Dedifferentiated amniotic fluid mesenchymal stem cell (primary cell): ENCODE results near the gene DOCK2.
"Not testable (repeated sequence)": the region's sequence is repeated elsewhere in the genome, so short reads cannot be mapped to it uniquely, and the experiment has no call there.

ENCODE experiments used
- DNase-seq: peaks from one replicate; pipeline ENCODE4 v3.0.0-alpha.2; 2016; ENCODE audit errors: extremely low spot score

Gene DOCK2

DNA sequence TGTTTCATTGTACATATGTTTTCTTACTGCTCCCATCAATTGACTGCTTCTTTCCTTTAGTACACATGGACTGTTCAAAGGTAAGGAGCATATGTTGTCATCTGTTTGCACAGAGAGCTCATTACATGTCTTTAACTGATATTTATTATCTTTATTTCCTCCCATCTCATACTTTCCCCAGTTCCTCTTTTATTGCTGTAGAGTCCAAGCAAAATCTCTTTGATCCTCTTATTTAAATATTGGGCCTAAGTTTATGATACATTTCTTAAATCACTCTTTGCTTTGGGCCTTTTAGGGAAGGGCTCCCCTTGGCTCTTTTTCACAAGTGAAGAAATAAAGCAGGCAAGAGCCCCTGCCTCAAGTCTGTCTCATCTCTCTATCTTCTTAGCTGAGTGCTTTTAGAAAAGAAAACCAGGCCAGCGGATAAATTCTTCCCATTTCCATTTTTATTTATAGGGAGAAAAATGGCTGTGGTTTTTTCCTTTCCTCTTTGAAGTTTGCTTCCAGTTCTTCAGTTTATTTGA, 152.4 kb downstream of the DOCK2 start:
- no peak for DNase-seq

DNA sequence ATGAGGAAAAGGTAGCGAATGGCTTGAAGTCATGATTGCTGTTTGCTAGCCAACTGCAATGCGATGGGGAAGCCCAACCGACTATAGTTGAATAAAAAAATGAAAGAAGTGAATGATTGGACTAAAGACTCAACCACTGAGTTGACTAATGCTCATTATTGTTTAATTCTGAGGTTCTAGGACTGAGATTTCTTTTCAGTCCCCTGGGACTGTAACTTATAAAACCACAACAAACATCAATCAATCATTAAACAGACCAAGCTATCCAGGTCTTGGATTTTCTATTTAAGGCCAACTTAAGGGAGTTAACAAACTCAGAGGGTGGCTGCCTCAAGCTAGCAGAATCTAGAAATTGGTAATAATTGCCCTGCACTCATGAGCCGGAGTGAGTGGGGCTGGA, 154.2 kb downstream of the DOCK2 start:
- no peak for DNase-seq

GRCh38 chr5:169795338-169795737, 158.3 kb downstream of the DOCK2 start:
- no peak for DNase-seq

DNA sequence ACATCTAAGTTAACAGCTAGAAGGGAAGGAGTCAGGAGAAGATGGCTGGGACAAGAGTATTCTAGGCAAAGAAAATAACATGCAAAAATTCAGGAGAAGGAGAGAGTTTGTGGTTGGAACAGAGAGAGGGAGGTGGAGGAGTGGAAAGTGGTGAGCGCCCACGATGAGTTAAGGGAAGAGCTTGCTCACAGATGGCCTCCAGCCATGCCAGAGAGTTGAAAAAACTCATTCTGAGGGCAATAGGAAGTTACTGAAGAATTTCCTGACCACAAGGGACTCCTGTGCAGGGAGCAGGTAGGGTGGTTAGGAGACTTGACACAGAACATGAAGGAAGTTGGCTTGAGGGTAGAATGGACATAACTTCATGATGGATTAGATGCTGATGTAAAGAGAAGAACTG, 159.7 kb downstream of the DOCK2 start:
- DNase-seq: no peak

DNA sequence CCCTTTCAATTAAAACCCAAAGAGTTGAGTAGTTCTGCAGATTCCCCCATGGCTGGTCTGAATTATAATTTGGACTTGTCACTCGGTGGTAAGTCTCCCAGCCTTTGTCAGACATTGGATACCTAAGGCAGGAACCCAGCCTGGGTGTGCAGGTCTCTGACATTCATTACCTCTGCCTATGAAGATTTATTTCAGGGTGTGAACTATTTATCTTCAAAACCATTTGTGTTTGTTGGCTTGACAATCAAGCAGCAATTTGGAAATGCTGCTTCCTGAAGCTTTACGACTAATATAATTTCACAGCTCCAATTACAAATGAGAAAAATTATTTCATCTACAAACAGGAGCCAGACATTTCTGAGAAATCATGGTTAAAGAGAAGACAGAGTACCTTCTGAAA, 160.5 kb downstream of the DOCK2 start:
- no peak for DNase-seq

- DNase-seq: no peak
Observed at GRCh38 chr5:169798438-169798837, 161.4 kb downstream of the DOCK2 start.

- DNase-seq: no peak
Observed at GRCh38 chr5:169798906-169799660, 162.0 kb downstream of the DOCK2 start.

DNA sequence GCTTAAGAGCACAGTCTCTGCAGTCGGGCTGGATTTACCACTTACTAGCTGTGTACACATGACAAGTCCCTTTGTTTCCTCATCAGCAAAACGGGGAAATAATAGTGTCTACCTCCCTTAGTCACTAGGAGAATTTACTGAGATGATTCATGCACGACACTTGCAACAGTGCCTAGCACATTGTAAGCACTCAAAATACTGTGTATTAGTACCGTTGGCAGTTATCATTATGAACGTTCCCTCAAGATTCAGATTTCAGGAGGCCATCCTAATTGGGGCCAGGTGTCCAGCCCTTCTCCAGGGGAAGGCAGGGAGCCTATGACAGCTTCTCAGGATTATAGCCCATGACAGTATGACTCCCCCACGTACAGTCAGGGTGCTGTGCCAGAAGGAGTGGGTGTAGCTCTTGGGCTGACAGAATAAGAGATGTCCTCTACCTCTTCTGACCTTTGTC, 164.3 kb downstream of the DOCK2 start:
- no peak for DNase-seq

GRCh38 chr5:169801781-169802180, 164.7 kb downstream of the DOCK2 start:
- no peak for DNase-seq

- DNase-seq: peak; percentile 81
Observed at GRCh38 chr5:169803077-169803981, 166.3 kb downstream of the DOCK2 start.

- peak; percentile 22 for DNase-seq
Observed at GRCh38 chr5:169804861-169805260, 167.8 kb downstream of the DOCK2 start.

DNA sequence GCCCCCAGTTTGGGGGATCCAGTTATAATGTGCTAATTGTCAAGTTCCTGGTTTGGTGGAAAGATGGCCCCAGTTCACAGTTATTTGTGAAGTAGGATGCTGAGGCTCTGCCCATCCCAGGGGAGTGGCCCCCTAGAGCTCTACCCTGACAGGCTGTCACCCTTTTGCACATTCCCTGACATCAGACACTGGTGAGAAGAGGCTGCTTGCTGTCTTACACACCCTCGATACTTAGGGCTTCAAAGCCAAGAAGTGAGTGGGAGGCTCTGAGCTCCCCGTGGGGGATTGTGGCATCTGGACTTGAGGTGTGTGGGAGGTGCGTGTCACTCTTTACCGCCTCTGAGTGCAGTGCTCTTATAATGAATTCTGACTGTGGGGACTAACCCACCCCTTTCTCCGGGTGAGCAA, 168.5 kb downstream of the DOCK2 start:
- no peak for DNase-seq

- DNase-seq: no peak
Observed at GRCh38 chr5:169805937-169806700, 169.0 kb downstream of the DOCK2 start.

GRCh38 chr5:169808118-169808581, 171.1 kb downstream of the DOCK2 start:
- no peak for DNase-seq

DNA sequence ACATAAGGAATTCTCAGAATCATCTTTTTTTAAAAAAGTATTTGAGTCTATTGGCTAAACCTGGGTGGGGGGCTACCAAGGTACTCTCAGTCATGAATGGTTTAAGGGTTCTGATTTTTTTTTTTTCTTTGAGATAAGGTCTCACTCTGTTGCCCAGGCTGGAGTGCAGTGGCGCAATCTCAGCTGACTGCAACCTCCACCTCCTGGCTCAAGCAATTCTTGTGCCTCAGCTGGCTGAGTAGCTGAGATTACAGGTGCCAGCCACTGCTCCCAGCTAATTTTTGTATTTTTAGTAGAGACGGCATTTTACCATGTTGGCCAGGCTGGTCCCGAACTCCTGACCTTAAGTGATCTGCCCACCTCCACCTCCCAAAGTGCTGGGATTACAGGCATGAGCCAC, 171.8 kb downstream of the DOCK2 start:
- DNase-seq: not testable (repeated sequence)

DNA sequence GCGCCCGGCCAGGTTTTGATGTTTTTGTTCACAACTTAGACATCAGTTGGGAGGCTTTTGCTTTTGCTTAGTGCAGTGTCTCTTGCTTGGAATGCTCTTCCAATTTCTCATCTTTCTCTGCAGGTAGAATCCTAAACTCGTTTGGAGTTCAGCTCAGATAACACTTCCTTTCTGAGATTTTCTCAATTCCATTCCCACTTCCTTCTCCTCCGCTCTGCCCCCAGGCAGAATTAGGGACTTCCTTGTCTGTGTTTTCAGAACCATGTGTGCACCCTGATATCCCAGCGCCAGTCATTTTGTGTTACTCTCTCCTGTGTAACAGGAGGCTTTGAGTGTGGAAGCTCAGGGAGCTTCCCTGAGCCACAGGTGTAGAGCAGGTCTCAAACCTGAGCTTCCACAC, 172.2 kb downstream of the DOCK2 start:
- no peak for DNase-seq

- DNase-seq: no peak
Observed at GRCh38 chr5:169810524-169810923, 173.4 kb downstream of the DOCK2 start.

GRCh38 chr5:169811023-169811422, 173.9 kb downstream of the DOCK2 start:
- no peak for DNase-seq

DNA sequence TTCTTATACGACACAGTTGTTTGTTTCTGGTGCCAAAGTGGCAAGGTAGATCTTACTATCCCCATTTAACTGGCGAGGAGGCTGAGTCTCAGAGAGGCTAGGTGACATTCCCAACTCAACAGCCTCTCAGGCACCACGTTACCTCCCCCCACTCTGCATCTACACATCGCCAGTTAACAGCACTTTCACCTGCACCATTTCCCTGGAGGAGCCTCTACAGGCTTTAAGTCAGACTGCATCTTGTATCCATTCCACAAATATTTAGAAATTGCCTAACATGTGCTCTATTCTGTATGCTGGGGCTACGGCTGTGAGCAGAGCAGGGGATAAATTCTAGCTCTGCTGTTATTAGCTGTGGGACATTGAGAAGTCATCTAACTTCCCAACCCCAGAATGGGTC, 174.6 kb downstream of the DOCK2 start:
- DNase-seq: no peak

GRCh38 chr5:169812786-169813185, 175.7 kb downstream of the DOCK2 start:
- no peak for DNase-seq

DNA sequence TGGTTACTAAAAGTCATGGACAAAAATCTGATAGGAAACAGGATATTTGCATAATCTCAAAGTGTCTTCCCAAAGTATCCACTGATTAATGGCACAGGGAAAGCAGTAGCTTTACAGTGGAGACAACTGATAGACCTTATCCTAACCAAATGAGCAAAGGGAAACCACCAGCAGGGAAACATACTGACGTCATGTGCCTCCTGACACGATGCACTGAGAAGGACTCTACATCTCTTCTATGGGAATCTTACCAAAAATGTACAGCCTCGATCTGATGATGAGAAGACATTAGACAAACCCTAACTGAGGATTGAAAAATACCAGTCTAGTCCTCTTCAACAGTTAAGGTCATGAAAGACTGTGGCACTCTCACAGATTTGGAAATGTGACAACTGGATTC, 177.0 kb downstream of the DOCK2 start:
- DNase-seq: no peak

- no peak for DNase-seq
Observed at GRCh38 chr5:169814522-169814921, 177.4 kb downstream of the DOCK2 start.
